SJSA1 (cell line): ENCODE measurements around the gene TWIST2. TPM values are rescaled to one million over a fixed set of nuclear protein-coding genes. Genes with fewer than 3 reads are reported as not detected.

Experiments
- DNase-seq, 2 experiments: peaks; one replicate each; pipeline ENCODE4 v3.0.0-alpha.2; 2015 to 2020; ENCODE audit warnings: low spot score in 2 of 2, low read depth in 1 of 2
- H3K27ac ChIP-seq: fragments of 250-450 bp; sonication (Bioruptor Pico); 2 replicates; pipeline ENCODE4 v1.5.1; 2020; ENCODE audit warnings: mild to moderate bottlenecking, moderate library complexity
- H3K27me3 ChIP-seq: fragments of 250-450 bp; sonication (Bioruptor Pico); replicated peaks from 2 replicates; pipeline ENCODE4 v1.5.1; 2020; ENCODE audit warnings: mild to moderate bottlenecking, moderate library complexity
- H3K36me3 ChIP-seq: fragments of 250-450 bp; sonication (Bioruptor Pico); 2 replicates; pipeline ENCODE4 v1.5.1; 2020; ENCODE audit warnings: mild to moderate bottlenecking
- H3K4me1 ChIP-seq: fragments of 250-450 bp; sonication (Bioruptor Pico); replicated peaks from 2 replicates; pipeline ENCODE4 v1.6.1; 2021; ENCODE audit warnings: mild to moderate bottlenecking
- H3K4me3 ChIP-seq: fragments of 250-450 bp; sonication (Bioruptor Pico); 2 replicates; pipeline ENCODE4 v1.5.1; 2020; ENCODE audit warnings: mild to moderate bottlenecking
- H3K9me3 ChIP-seq: fragments of 250-450 bp; sonication (Bioruptor Pico); replicated peaks from 2 replicates; pipeline ENCODE4 v1.5.1; 2020; ENCODE audit warnings: mild to moderate bottlenecking
- total RNA-seq: library from RNA; depleted of rRNA; stranded (reverse); fragments of >200 nt; shearing (Covaris generic); gene quantifications from 2 replicates; pipeline ENCODE4 v1.2.3, GENCODE V29; 2014

Gene TWIST2
- total RNA-seq, 1 experiment from 2014 or later = 32.6 TPM

- Histone ChIP-seq H3K4me1 (peaks cover 22% of the 10 kb centered on the region), H3K27me3 (no peaks in the 10 kb centered on the region), H3K27ac (0 out of 2 replicates have a peak overlapping the region, but pooled peaks have one; percentile 7), H3K9me3 (no peaks in the 10 kb centered on the region), H3K36me3 (peaks cover 19% of the 10 kb centered on the region), H3K4me3 (peak overlapping the region; percentile 10)
- no peak for DNase-seq
These were observed 6.9 kb downstream of the TWIST2 start for GRCh38 chr2:238854699-238855229.

GRCh38 chr2:238855299-238855698, 7.4 kb downstream of the TWIST2 start:
- Histone ChIP-seq H3K4me1 (peaks cover 22% of the 10 kb centered on the region), H3K36me3 (peaks cover 19% of the 10 kb centered on the region), H3K27ac (no peak overlapping the region), H3K9me3 (no peaks in the 10 kb centered on the region), H3K4me3 (peak overlapping the region; percentile 10; the same call in 1 of the 2 replicates), H3K27me3 (no peaks in the 10 kb centered on the region)
- DNase-seq = no peak

GRCh38 chr2:238855891-238856580, 8.2 kb downstream of the TWIST2 start:
- no peaks in the 10 kb centered on the region for H3K27me3 ChIP-seq
- no peak overlapping the region for H3K27ac ChIP-seq
- no peak overlapping the region for H3K4me3 ChIP-seq
- no peaks in the 10 kb centered on the region for H3K9me3 ChIP-seq
- H3K4me1 ChIP-seq = peaks cover 22% of the 10 kb centered on the region
- no peak for DNase-seq
- H3K36me3 ChIP-seq = peaks cover 19% of the 10 kb centered on the region

DNA sequence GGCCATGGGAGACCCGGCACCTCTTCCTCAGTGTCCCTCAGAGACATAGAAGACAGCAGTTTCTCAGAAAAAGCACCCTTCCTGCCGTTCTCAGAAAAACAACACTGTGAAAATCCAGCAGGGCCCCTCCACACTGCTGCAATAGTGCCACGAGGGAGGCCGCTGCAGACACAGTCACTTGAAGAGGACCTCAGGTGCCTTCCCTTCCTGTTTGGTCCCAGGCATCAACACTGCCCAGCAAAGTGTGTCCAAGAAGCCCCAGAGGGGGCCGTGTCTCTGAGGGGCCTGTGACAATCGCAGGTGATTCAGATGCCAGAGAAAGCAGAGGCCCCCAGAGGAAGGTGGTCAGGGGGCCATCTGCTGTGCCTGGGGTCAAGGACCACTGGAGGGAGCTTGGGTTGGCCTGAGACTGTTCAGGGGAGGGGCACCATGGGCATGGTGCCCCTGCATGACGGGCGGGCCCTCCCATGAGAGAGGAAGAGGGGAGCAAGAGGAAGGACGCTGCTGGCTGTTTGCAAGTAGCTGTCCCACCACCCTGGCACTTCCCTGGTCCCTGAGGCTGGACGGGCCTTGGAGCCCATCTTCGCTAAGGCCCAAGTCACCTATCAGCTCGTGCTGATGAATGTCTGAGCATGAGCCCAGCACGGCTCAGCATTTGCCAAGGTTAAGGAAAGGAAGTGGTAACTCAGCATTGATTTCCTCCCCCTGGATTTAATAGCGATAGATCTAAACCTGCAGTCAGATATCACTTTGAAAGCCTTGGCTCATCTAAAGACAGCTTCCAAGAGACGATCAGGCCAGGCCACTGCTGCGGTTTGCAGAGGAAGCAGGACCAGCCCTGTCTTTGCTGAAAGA, 9.1 kb downstream of the TWIST2 start:
- no peak overlapping the region for H3K4me3 ChIP-seq
- peaks cover 19% of the 10 kb centered on the region for H3K36me3 ChIP-seq
- no peaks in the 10 kb centered on the region for H3K9me3 ChIP-seq
- H3K4me1 ChIP-seq = peaks cover 15% of the 10 kb centered on the region
- no peaks in the 10 kb centered on the region for H3K27me3 ChIP-seq
- DNase-seq = no peak
- H3K27ac ChIP-seq = no peak overlapping the region

DNA sequence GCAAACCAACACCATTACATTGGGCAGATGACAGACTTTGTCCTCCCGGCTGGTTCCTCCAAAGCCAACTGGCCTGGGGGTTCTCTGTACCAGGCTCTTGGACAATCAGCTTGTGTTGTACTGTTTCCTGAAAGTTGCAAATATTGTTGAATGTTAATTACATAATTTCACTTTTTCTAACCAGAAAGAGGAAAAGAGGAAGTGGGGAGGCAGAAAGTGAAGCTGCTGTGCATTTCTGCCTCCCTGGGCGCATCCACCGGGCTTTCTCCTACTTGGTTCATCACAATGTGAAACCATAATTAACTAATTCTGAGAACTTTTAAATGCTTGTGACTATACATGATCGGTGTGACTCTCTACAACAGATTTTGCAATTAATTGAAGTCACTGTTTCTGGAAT, 10.1 kb downstream of the TWIST2 start:
- H3K4me1 ChIP-seq = peaks cover 7% of the 10 kb centered on the region
- no peaks in the 10 kb centered on the region for H3K27me3 ChIP-seq
- no peaks in the 10 kb centered on the region for H3K9me3 ChIP-seq
- no peak overlapping the region for H3K27ac ChIP-seq
- H3K4me3 ChIP-seq = no peak overlapping the region
- peaks cover 15% of the 10 kb centered on the region for H3K36me3 ChIP-seq
- no peak for DNase-seq

- no peak for DNase-seq
- Histone ChIP-seq H3K36me3 (peaks cover 21% of the 10 kb centered on the region), H3K9me3 (no peaks in the 10 kb centered on the region), H3K4me3 (no peak overlapping the region), H3K4me1 (peaks cover 21% of the 10 kb centered on the region), H3K27me3 (no peaks in the 10 kb centered on the region), H3K27ac (no peak overlapping the region)
These were observed 11.9 kb downstream of the TWIST2 start for GRCh38 chr2:238859636-238860347.

GRCh38 chr2:238861013-238861730, 13.3 kb downstream of the TWIST2 start:
- Histone ChIP-seq H3K27me3 (no peaks in the 10 kb centered on the region), H3K4me1 (peaks cover 31% of the 10 kb centered on the region), H3K4me3 (no peak overlapping the region), H3K36me3 (0 out of 2 replicates have a peak, but pooled peaks cover 15% of the 10 kb centered on the region), H3K27ac (no peak overlapping the region), H3K9me3 (no peaks in the 10 kb centered on the region)
- DNase-seq = no peak

DNA sequence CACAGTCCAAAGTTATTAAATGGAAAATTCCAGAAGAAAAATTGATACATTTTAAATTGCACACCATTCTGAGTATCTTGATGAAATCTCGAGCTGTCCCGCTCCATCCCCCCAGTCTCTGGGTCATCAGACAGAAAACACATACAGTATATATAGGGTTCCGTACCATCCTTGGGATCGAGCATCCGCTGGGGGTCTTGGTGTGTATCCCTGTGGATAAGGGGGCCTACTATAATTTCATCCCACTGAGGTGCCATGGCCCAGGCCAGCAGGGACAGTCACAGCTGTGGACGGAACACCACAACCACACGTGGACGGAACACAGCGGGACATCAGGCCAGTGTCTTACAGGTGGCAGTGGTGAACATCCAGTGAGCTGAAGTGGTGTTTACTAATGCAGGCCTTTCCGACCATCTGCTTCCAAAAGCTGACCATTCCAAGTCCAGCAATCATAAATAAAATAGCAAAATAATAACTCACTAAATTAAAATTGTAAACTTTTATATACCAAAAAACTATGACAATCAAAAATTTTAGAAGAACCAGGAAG, 14.0 kb downstream of the TWIST2 start:
- Histone ChIP-seq H3K9me3 (no peaks in the 10 kb centered on the region), H3K27ac (no peak overlapping the region), H3K4me3 (no peak overlapping the region), H3K36me3 (0 out of 2 replicates have a peak, but pooled peaks cover 15% of the 10 kb centered on the region), H3K4me1 (peaks cover 38% of the 10 kb centered on the region), H3K27me3 (no peaks in the 10 kb centered on the region)
- DNase-seq = no peak

DNA sequence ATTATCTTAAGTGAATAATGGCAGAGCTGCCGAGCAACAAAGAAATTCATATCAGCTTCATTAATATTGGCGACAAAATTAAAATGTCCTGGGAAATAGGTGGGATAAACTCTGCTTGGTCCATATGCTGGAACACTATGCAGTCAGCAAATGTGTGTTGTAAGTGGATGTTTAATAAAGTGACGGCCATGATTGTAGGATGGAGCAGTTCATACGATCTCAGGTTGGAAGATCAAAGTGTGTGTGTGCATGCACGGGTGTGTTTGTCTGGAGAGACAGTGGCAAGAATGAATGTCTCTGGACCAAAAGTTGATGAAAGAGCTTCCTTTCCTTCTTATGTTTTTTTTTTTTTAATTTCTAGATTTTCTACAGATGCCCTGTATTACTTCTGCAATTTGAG, 14.8 kb downstream of the TWIST2 start:
- Histone ChIP-seq H3K4me1 (peaks cover 47% of the 10 kb centered on the region), H3K36me3 (0 out of 2 replicates have a peak, but pooled peaks cover 7% of the 10 kb centered on the region), H3K27me3 (no peaks in the 10 kb centered on the region), H3K4me3 (no peak overlapping the region), H3K27ac (no peak overlapping the region), H3K9me3 (no peaks in the 10 kb centered on the region)
- DNase-seq = no peak

DNA sequence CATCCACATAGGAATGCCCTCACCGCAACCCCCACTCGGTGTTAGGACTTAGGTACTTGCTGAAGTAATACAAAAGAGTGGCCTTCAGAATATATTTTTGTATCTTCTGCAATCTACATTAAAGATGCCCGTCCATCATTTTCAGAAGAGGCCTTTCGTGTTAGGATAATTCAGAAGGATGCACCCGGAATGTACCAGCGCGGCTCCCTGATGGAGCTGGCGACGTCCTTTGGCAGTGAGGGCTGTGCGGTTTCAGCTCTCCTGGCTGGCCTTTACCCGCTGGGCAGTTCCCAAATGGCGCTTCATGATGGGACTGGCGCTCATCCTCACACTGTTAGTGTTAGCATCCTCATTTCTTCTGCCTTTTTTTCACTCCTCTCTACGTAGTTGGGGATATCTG, 15.3 kb downstream of the TWIST2 start:
- Histone ChIP-seq H3K4me3 (no peak overlapping the region), H3K4me1 (peaks cover 52% of the 10 kb centered on the region), H3K27me3 (no peaks in the 10 kb centered on the region), H3K9me3 (no peaks in the 10 kb centered on the region), H3K27ac (peak overlapping the region; percentile 83), H3K36me3 (0 out of 2 replicates have a peak, but pooled peaks cover 6% of the 10 kb centered on the region)
- DNase-seq = peak in 1 of 2 experiments; percentile 34

DNA sequence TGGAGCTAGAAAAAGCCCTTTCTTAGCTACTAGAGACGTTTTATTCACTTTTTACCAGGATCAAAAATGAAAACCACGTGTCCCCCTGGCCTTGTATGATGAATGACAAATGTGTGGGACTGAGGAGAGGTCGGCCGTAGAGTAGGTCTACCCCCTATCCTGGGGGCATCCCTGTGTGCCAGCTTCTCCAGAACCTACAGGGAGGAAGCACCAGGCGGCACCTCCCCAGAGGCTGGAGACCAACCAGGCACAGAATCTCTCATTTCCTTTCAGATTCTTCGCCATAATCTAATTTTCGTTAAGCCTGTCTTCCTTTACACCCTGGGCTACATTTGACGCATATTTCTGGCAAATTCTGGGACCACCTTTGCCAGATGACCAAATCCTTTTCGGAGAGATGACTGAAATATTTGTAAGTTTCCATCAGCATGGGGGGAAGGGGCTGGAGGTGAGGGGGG, 15.9 kb downstream of the TWIST2 start:
- Histone ChIP-seq H3K27ac (peak overlapping the region; percentile 83), H3K4me3 (no peak overlapping the region), H3K36me3 (0 out of 2 replicates have a peak, but pooled peaks cover 6% of the 10 kb centered on the region), H3K4me1 (peaks cover 57% of the 10 kb centered on the region), H3K27me3 (no peaks in the 10 kb centered on the region), H3K9me3 (no peaks in the 10 kb centered on the region)
- DNase-seq = no peak

DNA sequence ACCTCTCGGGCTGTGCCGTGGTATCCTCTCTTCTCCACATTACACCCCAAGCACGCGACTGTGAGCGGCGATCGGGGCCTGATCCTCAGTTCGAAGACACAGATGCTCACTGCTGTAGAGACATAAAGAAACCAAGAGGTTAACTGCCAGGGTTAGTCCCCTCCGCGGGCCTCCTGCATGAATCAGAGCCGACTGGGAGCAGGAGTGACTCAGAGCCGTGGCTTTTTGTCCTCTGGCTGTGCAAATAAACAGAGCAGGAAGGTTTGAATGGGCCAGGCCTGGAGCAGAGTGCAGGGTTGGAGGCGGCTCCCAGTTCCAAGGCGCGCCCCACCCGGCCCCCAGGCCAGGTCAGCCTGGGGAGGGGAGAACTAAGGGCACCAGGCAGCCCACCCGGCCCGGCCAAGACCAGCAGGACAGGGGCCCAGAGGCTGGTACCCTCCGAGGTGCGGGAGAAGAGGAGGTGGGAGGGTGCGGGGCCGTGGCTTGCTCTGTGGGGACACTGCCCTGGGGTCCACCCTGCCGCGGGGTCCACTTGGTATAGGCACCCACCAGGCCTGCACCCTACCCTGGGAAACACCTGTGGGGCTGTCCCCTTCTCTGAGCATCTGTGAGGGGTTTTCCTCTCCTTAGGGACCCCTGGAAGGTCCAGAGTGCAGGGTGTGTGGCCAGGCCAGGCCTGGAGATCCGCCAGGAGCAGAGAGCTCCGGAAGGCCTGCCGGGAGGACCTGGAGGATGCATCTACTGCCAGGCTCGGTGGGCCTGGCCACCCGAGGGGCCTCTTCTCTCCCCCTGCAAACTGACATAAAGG, 16.5 kb downstream of the TWIST2 start:
- no peaks in the 10 kb centered on the region for H3K9me3 ChIP-seq
- H3K36me3 ChIP-seq = 0 out of 2 replicates have a peak, but pooled peaks cover 6% of the 10 kb centered on the region
- H3K4me3 ChIP-seq = peak overlapping the region; percentile 9; the same call in 1 of the 2 replicates
- peak; percentile 96 to 99 for DNase-seq
- no peaks in the 10 kb centered on the region for H3K27me3 ChIP-seq
- H3K27ac ChIP-seq = peak overlapping the region; percentile 83
- peaks cover 59% of the 10 kb centered on the region for H3K4me1 ChIP-seq
